GM12878 (cell line): ENCODE data around the gene MARF1. TPM values are rescaled to one million over a fixed set of nuclear protein-coding genes. Genes with fewer than 3 reads are reported as not detected.

Source experiments
- ATAC-seq: fragments of 200-7000 bp; cut with Tn5 transposase; 3 replicates; pipeline ENCODE4 v1.9.1; 2020; ENCODE audit warnings: mild to moderate bottlenecking, moderate library complexity
- BruUV-seq: library from RNA; stranded (reverse); fragments of 400-500 nt; replicated peaks from 2 replicates; lab custom pipeline; 2021; lab: Mats Ljungman, UMichigan
- CTCF ChIA-PET: fragments of 300-600 bp; sonication (Branson Sonifier 250); formaldehyde crosslinking; extraction: SDS; loops from one replicate; lab custom pipeline; 2021; ENCODE audit warnings: inconsistent platforms; lab: Yijun Ruan, JAX
- POLR2A ChIA-PET: fragments of 350-600 bp; formaldehyde crosslinking; extraction: SDS; loops from one replicate; lab custom pipeline; 2021; ENCODE audit warnings: inconsistent platforms; lab: Charles Lee
- RAD21 ChIA-PET: fragments of 300-600 bp; sonication (Branson Sonifier 250); formaldehyde crosslinking; loops from one replicate; lab custom pipeline; 2023; ENCODE audit warnings: antibody characterized with exemption; ENCODE audit not compliant: unreplicated experiment; lab: Charles Lee
- SMC1A ChIA-PET: fragments of 300-600 bp; sonication (Branson Sonifier 250); formaldehyde crosslinking; loops from one replicate; lab custom pipeline; 2023; ENCODE audit not compliant: unreplicated experiment, uncharacterized antibody; lab: Charles Lee
- DNase-seq: peaks from one replicate; pipeline ENCODE4 v3.0.0-alpha.2; 2011; ENCODE audit warnings: low read depth, low spot score
- FAIRE-seq: peaks from 3 replicates; lab custom pipeline; 2011; peaks lifted over from hg19 to GRCh38; lab: Jason Lieb, UNC
- H2AFZ ChIP-seq: 2 replicates; pipeline ENCODE4 v1.6.0; 2011; ENCODE audit warnings: low read depth, low read length, control low read depth; ENCODE audit not compliant: control insufficient read depth
- H3K27ac ChIP-seq: 2 replicates; pipeline ENCODE4 v1.5.1; 2011; ENCODE audit warnings: control low read depth; ENCODE audit not compliant: control insufficient read depth, insufficient read depth
- H3K27me3 ChIP-seq, 2 experiments: replicated peaks in 1 of 2; 2 replicates each; pipeline versions ENCODE4 v1.6.0 to v1.6.1; 2011; ENCODE audit warnings: low read length in 1 of 2; ENCODE audit not compliant: control insufficient read depth in 2 of 2, insufficient read depth in 2 of 2
- H3K36me3 ChIP-seq, 2 experiments: 2 replicates each; pipeline ENCODE4 v1.5.1; 2011; ENCODE audit warnings: low read length in 1 of 2; ENCODE audit not compliant: control insufficient read depth in 2 of 2, insufficient read depth in 2 of 2
- H3K4me1 ChIP-seq: 2 replicates; pipeline ENCODE4 v1.6.1; 2011; ENCODE audit warnings: mild to moderate bottlenecking, low read length, moderate library complexity, mixed read lengths; ENCODE audit not compliant: control insufficient read depth, insufficient read depth
- H3K4me2 ChIP-seq: 2 replicates; pipeline ENCODE4 v1.6.0; 2011; ENCODE audit warnings: control low read depth; ENCODE audit not compliant: control insufficient read depth, insufficient read depth
- H3K4me3 ChIP-seq: fragments of 200-600 bp; sonication (generic); 2 replicates; pipeline ENCODE4 v1.5.1; 2016
- H3K79me2 ChIP-seq: 2 replicates; pipeline ENCODE4 v1.6.0; 2011; ENCODE audit warnings: low read length; ENCODE audit not compliant: control insufficient read depth, insufficient read depth
- H3K9ac ChIP-seq: 2 replicates; pipeline ENCODE4 v1.8.0; 2011; ENCODE audit warnings: low read length, control low read depth, mixed read lengths; ENCODE audit not compliant: control insufficient read depth, insufficient read depth
- H3K9me3 ChIP-seq: replicated peaks from 3 replicates; pipeline ENCODE4 v1.5.1; 2011; ENCODE audit warnings: mild to moderate bottlenecking, low read length; ENCODE audit not compliant: control insufficient read depth, insufficient read depth
- H4K20me1 ChIP-seq: 2 replicates; pipeline ENCODE4 v1.6.0; 2011; ENCODE audit not compliant: control insufficient read depth, insufficient read depth
- CBFB ChIP-seq: IDR thresholded peaks from 2 replicates; pipeline ENCODE4 v1.6.1; 2016; ENCODE audit warnings: antibody characterized with exemption, low read depth
- CBX5 ChIP-seq: sonication (generic); IDR thresholded peaks from 2 replicates; pipeline ENCODE4 v1.6.1; 2016; ENCODE audit warnings: low read depth, moderate library complexity, mild to moderate bottlenecking, inconsistent platforms
- CHD2 ChIP-seq: IDR thresholded peaks from 2 replicates; pipeline ENCODE4 v1.6.1; 2011; ENCODE audit warnings: low read depth, low read length, improper control_type of control experiment, borderline replicate concordance
- CREB1 ChIP-seq: IDR thresholded peaks from 2 replicates; pipeline ENCODE4 v1.6.1; 2012; ENCODE audit warnings: low read depth, mild to moderate bottlenecking, inconsistent platforms
- DPF2 ChIP-seq: fragments of 450-650 bp; IDR thresholded peaks from 2 replicates; pipeline ENCODE4 v1.6.1; 2017; ENCODE audit warnings: mild to moderate bottlenecking
- EGR1 ChIP-seq, 2 experiments: IDR thresholded peaks; 1 replicate in 1 of 2; 2 replicates in 1 of 2; pipeline ENCODE4 v1.6.1; 2011 to 2012; ENCODE audit warnings: low read depth in 2 of 2, low read length in 2 of 2, borderline replicate concordance in 1 of 2, mild to moderate bottlenecking in 1 of 2, moderate library complexity in 1 of 2
- FOXM1 ChIP-seq: IDR thresholded peaks from 2 replicates; pipeline ENCODE4 v1.6.1; 2012; ENCODE audit warnings: low read depth, mild to moderate bottlenecking, inconsistent platforms, low read length, moderate library complexity
- GATAD2B ChIP-seq: fragments of 450-650 bp; conservative IDR thresholded peaks from 2 replicates; pipeline ENCODE4 v1.6.1; 2017; ENCODE audit warnings: low read depth, mild to moderate bottlenecking, moderate library complexity
- LARP7 ChIP-seq: fragments of 450-650 bp; IDR thresholded peaks from 2 replicates; pipeline ENCODE4 v1.6.1; 2017; ENCODE audit warnings: mild to moderate bottlenecking
- MXI1 ChIP-seq: fragments of 150-350 bp; IDR thresholded peaks from 2 replicates; pipeline ENCODE4 v1.6.1; 2011; ENCODE audit warnings: low read depth, mild to moderate bottlenecking, inconsistent platforms, low read length, improper control_type of control experiment
- MYB ChIP-seq: fragments of 150-350 bp; IDR thresholded peaks from 2 replicates; pipeline ENCODE4 v1.6.1; 2014; ENCODE audit warnings: mild to moderate bottlenecking, low read depth, low read length, borderline replicate concordance
- STAT1 ChIP-seq: fragments of 450-650 bp; conservative IDR thresholded peaks from 2 replicates; pipeline ENCODE4 v1.6.1; 2014; ENCODE audit warnings: antibody characterized with exemption, mild to moderate bottlenecking
- YY1 ChIP-seq: IDR thresholded peaks from 2 replicates; pipeline ENCODE4 v1.6.1; 2011; ENCODE audit warnings: low read depth, mild to moderate bottlenecking, low read length
- ZNF24 ChIP-seq: fragments of 450-650 bp; IDR thresholded peaks from 2 replicates; pipeline ENCODE4 v1.6.1; 2017; ENCODE audit warnings: antibody characterized with exemption, mild to moderate bottlenecking
- WGBS: methylation state at CpG from one replicate; pipeline ENCODE4 v1.1.6; 2016; ENCODE audit warnings: low lambda C conversion rate; ENCODE audit not compliant: insufficient replicate concordance, insufficient coverage; ENCODE audit errors: missing lambda C conversion rate; 5-methylcytosine and 5-hydroxymethylcytosine counted together
- in situ Hi-C: fragments of 300-500 bp; cut with MboI; formaldehyde crosslinking; loops from 9 replicates; pipeline ENCODE4 v1.14.3; 2018; ENCODE audit warnings: mixed read lengths
- intact Hi-C: fragments of 100-400 bp; cut with micrococcal nuclease; formaldehyde crosslinking; loops from one replicate; pipeline ENCODE4 v1.14.2; 2022; ENCODE audit not compliant: unreplicated experiment
- polyA plus RNA-seq, 11 experiments: library from polyadenylated mRNA; depleted of rRNA in 4 of 11; unstranded in 6 of 11; stranded (reverse) in 5 of 11; fragments of >200 nt; fragmentation: Nextera tagmentation in 4 of 11; fragmentation: Illumina TruSeq in 1 of 11; extraction: Ambion mirVana in 4 of 11; extraction: Trizol in 1 of 11; gene quantifications; 1 replicate in 1 of 11; 2 replicates in 10 of 11; pipeline versions ENCODE4 v1.2.1 to v1.2.3, GENCODE V29; 2011 to 2016; ENCODE audit warnings: inconsistent platforms in 2 of 11, missing spikeins in 2 of 11, low read depth in 1 of 11
- total RNA-seq, 4 experiments: library from RNA; depleted of rRNA in 3 of 4; stranded (reverse); fragments of >200 nt in 3 of 4; fragmentation: Illumina TruSeq in 1 of 4; extraction: Trizol in 1 of 4; gene quantifications; 2 replicates each; pipeline versions ENCODE4 v1.2.1 to v1.2.3, GENCODE V29; 2013 to 2021
- TF ChIP-seq, protein P1 (sequence below): IDR thresholded peaks from 2 replicates; pipeline ENCODE4 v1.6.1; 2012; ENCODE audit warnings: low read depth, low read length, improper control_type of control experiment
- TF ChIP-seq, protein P2 (sequence below): fragments of 450-650 bp; IDR thresholded peaks from 2 replicates; pipeline ENCODE4 v1.6.1; 2014; ENCODE audit warnings: mild to moderate bottlenecking
- TF ChIP-seq, protein P3 (sequence below): IDR thresholded peaks from 2 replicates; pipeline ENCODE4 v1.6.1; 2012; ENCODE audit warnings: low read depth, low read length, improper control_type of control experiment

Gene MARF1
- total and polyA plus RNA-seq, 10 of the 15 experiments (the other 5 are each of a cell fraction or from before 2014, with no cell fraction given), result 4.5 to 40.1 (median 14.0) TPM

DNA sequence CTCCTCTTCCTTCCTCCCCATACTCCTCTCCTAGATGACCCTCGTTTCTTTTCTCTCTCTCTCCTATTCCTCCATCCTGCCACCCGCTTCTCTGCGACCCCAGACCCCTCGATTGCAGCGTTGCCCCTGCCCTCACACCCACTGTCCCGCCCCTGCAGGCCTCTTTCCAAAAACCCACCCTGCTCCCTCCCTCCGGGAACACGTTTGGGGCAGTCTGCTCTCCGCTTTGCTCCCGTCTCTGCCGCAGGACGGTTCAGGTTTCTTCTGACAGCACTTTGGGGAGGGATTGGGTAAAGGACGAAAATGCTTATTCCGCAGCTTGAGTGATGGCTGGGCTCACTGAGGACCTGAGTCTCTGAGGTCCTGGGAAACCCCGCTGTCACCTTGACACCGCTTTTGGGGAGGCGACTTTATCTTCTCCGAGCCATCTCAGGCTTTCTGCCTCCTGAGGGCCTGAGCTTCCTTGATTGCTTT is 7.8 kb upstream of the MARF1 start (continued):
- 0 out of 2 replicates have a peak, but pooled peaks have one; percentile 8 for TF ChIP-seq YY1

DNA sequence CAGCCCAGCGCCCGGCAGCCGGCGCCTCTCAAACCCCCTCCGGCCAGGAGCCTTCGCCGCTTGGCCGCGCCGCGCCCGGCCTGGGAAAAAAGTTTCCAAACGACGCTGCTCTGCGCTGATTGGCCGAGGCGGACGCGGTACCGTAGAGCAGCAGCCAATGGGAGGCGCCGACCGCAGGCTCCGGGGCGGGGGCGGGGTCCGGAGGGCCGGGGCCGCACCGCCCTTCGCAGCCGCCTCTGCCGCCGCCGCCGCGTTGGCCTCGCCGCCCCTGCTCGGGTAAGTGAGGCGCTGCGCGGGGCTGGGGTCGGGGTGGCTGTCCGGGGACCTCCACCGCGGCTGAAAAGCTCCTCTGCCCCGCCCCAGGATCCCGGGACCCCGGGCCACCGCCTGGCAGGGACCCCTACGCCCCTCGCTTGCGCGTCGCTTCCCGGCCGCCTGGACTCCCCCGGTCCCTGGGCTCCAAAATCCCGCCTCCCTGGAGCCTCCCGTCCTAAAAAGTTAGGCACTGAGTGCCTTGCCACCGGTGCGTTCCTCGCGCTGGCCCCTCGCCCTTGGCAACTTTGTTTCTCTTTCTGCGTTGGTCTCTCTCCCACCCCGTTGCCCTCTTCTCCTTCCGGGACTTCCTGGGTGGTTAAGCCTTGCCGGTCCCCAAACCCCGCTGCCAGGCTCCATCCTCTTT is 7.2 kb upstream of the MARF1 start, which contains the start of gene NDE1:
NDE1 (plus strand) TSS at position 227 of the 679 bp plus-strand sequence. CDS start 14,534 bp downstream, outside the sequence.
- peak within 1 kb of the TSS; percentile 74 for H3K9ac ChIP-seq
- SMC1A ChIA-PET, result interaction anchor here (1.5 to 2.6 kb wide), 2 partner anchors 8 to 15 kb away, joined by 11 to 13 read pairs; partner anchors contain the start of gene MARF1
- peak within 1 kb of the TSS; percentile 79 for H3K27ac ChIP-seq
- peak within 1 kb of the TSS; percentile 99 for H3K4me3 ChIP-seq
- peak within 1 kb of the TSS; percentile 78 for H3K4me2 ChIP-seq
- CTCF ChIA-PET, result no interaction called here
- no peaks in the 10 kb centered on the region for H4K20me1 ChIP-seq
- DNase-seq (no peak), FAIRE-seq (no peak), ATAC-seq (peak; percentile 96)
- H3K9me3 ChIP-seq, result no peaks in the 10 kb centered on the region
- H3K36me3 ChIP-seq, result peaks cover 0 to 14% of the 10 kb centered on the region in 2 experiments; a peak in 3 of 4 replicates
- intact Hi-C loops, result loop anchor here (2.0 kb wide), 1 partner anchor 59 kb away; no protein-coding TSS in a partner anchor
- no peaks in the 10 kb centered on the region for H3K27me3 ChIP-seq
- RAD21 ChIA-PET, result interaction anchor here (1.0 to 1.4 kb wide), 3 partner anchors 9 to 25 kb away, joined by 3 to 5 read pairs (median 4); no protein-coding TSS in a partner anchor
- POLR2A ChIA-PET, result interaction anchor here (0.9 to 3.5 kb wide), 5 partner anchors 7 to 238 kb away, joined by 3 to 29 read pairs (median 4); partner anchors contain the start of genes CEP20 and MARF1
- under 1% methylated on average over 62 of the region's 71 CpGs for whole genome bisulfite sequencing
- peaks cover 29% of the 10 kb centered on the region for H3K4me1 ChIP-seq
- no TSS peak for BruUV-seq
- peaks cover 49% of the 10 kb centered on the region for H3K79me2 ChIP-seq
- in situ Hi-C loops, result no loop called here
- H2AFZ ChIP-seq, result peak within 1 kb of the TSS; percentile 77
- TF ChIP-seq FOXM1 (0 out of 2 replicates have a peak, but pooled peaks have one; percentile 47), CREB1 (peak; percentile 28; the same call in 1 of the 2 replicates), CBX5 (no peak), STAT1 (0 out of 2 replicates have a peak, but pooled peaks have one; percentile 19), CHD2 (peak; percentile 67), MXI1 (peak; percentile 66), GATAD2B (peak; percentile 77; the same call in 1 of the 2 replicates), ZNF24 (0 out of 2 replicates have a peak, but pooled peaks have one; percentile 28), LARP7 (peak; percentile 60; the same call in 1 of the 2 replicates), EGR1 (IDR thresholded peaks at IDR 0.05; ENCODE audit: borderline replicate concordance in 1 of 2, low read depth in 2 of 2, low read length in 2 of 2) (peak in 1 of 2 experiments; percentile 74; a peak in 1 of 3 replicates), CBFB (0 out of 2 replicates have a peak, but pooled peaks have one; percentile 29), MYB (no peak), DPF2 (peak; percentile 75)
- TF ChIP-seq, protein P1, sequence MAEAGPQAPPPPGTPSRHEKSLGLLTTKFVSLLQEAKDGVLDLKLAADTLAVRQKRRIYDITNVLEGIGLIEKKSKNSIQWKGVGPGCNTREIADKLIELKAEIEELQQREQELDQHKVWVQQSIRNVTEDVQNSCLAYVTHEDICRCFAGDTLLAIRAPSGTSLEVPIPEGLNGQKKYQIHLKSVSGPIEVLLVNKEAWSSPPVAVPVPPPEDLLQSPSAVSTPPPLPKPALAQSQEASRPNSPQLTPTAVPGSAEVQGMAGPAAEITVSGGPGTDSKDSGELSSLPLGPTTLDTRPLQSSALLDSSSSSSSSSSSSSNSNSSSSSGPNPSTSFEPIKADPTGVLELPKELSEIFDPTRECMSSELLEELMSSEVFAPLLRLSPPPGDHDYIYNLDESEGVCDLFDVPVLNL, result peak; percentile 70
- TF ChIP-seq, protein P2, sequence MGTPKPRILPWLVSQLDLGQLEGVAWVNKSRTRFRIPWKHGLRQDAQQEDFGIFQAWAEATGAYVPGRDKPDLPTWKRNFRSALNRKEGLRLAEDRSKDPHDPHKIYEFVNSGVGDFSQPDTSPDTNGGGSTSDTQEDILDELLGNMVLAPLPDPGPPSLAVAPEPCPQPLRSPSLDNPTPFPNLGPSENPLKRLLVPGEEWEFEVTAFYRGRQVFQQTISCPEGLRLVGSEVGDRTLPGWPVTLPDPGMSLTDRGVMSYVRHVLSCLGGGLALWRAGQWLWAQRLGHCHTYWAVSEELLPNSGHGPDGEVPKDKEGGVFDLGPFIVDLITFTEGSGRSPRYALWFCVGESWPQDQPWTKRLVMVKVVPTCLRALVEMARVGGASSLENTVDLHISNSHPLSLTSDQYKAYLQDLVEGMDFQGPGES, result peak; percentile 71; the same call in 1 of the 2 replicates
- TF ChIP-seq, protein P3, sequence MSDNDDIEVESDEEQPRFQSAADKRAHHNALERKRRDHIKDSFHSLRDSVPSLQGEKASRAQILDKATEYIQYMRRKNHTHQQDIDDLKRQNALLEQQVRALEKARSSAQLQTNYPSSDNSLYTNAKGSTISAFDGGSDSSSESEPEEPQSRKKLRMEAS, result peak; percentile 69
